GM21619 (cell line): Measurements from ENCODE around the gene TRIO.
A peak's percentile ranks its signal among the peaks of the same experiment; 100 is the strongest.

Experiments
- ATAC-seq: cut with Tn5 transposase; IDR thresholded peaks from one replicate; pipeline ENCODE4 v1.9.1; 2021; ENCODE audit not compliant: unreplicated experiment

TRIO gene

GRCh38 chr5:14445013-14445412, 301.9 kb downstream of the TRIO start:
- no peak for ATAC-seq

GRCh38 chr5:14445576-14446290, 302.6 kb downstream of the TRIO start:
- no peak for ATAC-seq

GRCh38 chr5:14447958-14448911, 305.1 kb downstream of the TRIO start:
- peak; percentile 65 for ATAC-seq

- ATAC-seq: no peak
Observed at GRCh38 chr5:14449052-14449661, 306.0 kb downstream of the TRIO start.

GRCh38 chr5:14450018-14450524, 306.9 kb downstream of the TRIO start:
- no peak for ATAC-seq

- no peak for ATAC-seq
Observed at GRCh38 chr5:14450742-14451141, 307.6 kb downstream of the TRIO start.

GRCh38 chr5:14451871-14452270, 308.7 kb downstream of the TRIO start:
- ATAC-seq: no peak

- ATAC-seq: no peak
Observed at GRCh38 chr5:14452685-14453454, 309.7 kb downstream of the TRIO start.

- ATAC-seq: no peak
Observed at GRCh38 chr5:14453481-14453880, 310.3 kb downstream of the TRIO start.

- ATAC-seq: no peak
Observed at GRCh38 chr5:14455814-14456321, 312.7 kb downstream of the TRIO start.

- ATAC-seq: no peak
Observed at GRCh38 chr5:14457476-14457875, 314.3 kb downstream of the TRIO start.

- ATAC-seq: no peak
Observed at GRCh38 chr5:14458414-14458813, 315.3 kb downstream of the TRIO start.

GRCh38 chr5:14460844-14461398, 317.8 kb downstream of the TRIO start:
- ATAC-seq: no peak

- no peak for ATAC-seq
Observed at GRCh38 chr5:14462681-14463080, 319.5 kb downstream of the TRIO start.

- no peak for ATAC-seq
Observed at GRCh38 chr5:14463629-14464028, 320.5 kb downstream of the TRIO start.

- ATAC-seq: no peak
Observed at GRCh38 chr5:14464096-14464495, 321.0 kb downstream of the TRIO start.

- ATAC-seq: no peak
Observed at GRCh38 chr5:14464671-14465070, 321.5 kb downstream of the TRIO start.

GRCh38 chr5:14465116-14465515, 322.0 kb downstream of the TRIO start:
- no peak for ATAC-seq

- no peak for ATAC-seq
Observed at GRCh38 chr5:14465776-14466175, 322.6 kb downstream of the TRIO start.

- ATAC-seq: no peak
Observed at GRCh38 chr5:14467251-14467650, 324.1 kb downstream of the TRIO start.
